Caco-2 (cell line): Measurements from ENCODE around the gene TUB. TPM values are rescaled to one million over a fixed set of nuclear protein-coding genes. Genes with fewer than 3 reads are reported as not detected.

ENCODE experiments used
- BruUV-seq: library from RNA; stranded (reverse); fragments of 400-500 nt; replicated peaks from 2 replicates; lab custom pipeline; 2021; lab: Mats Ljungman, UMichigan
- CTCF ChIA-PET: fragments of 300-600 bp; sonication (Branson Sonifier 250); formaldehyde crosslinking; loops from one replicate; lab custom pipeline; 2022; ENCODE audit warnings: antibody characterized with exemption; lab: Charles Lee
- POLR2A ChIA-PET: fragments of 300-600 bp; sonication (Branson Sonifier 250); formaldehyde crosslinking; loops from one replicate; lab custom pipeline; 2022; ENCODE audit warnings: antibody characterized with exemption; lab: Charles Lee
- DNase-seq, 2 experiments: peaks; one replicate each; pipeline versions ENCODE4 v3.0.0 to v3.0.0-alpha.2; 2020 to 2022
- H3K27me3 ChIP-seq: replicated peaks from 2 replicates; pipeline ENCODE4 v1.6.0; 2011; ENCODE audit warnings: low read length; ENCODE audit not compliant: control insufficient read depth, insufficient read depth
- H3K36me3 ChIP-seq: 2 replicates; pipeline ENCODE4 v1.5.1; 2011; ENCODE audit warnings: low read length; ENCODE audit not compliant: control insufficient read depth, insufficient read depth
- H3K4me1 ChIP-seq: fragments of 250-450 bp; sonication (Bioruptor Pico); 2 replicates; pipeline ENCODE4 v1.5.1; 2020; ENCODE audit warnings: mild to moderate bottlenecking
- H3K4me3 ChIP-seq: 2 replicates; pipeline ENCODE4 v1.5.1; 2011; ENCODE audit warnings: low read depth, mild to moderate bottlenecking, control low read depth, low read length
- H3K9me3 ChIP-seq: fragments of 250-450 bp; sonication (Bioruptor Pico); 2 replicates; pipeline ENCODE4 v1.5.1; 2020; ENCODE audit warnings: mild to moderate bottlenecking, moderate library complexity
- H3K27ac Mint-ChIP-seq: one replicate; pipeline ENCODE4 v1.8.0; 2022; ENCODE audit warnings: mixed read lengths; ENCODE audit not compliant: unreplicated experiment
- H3K27me3 Mint-ChIP-seq: one replicate; pipeline ENCODE4 v1.8.0; 2022; ENCODE audit warnings: mixed read lengths; ENCODE audit not compliant: insufficient read depth, unreplicated experiment
- H3K36me3 Mint-ChIP-seq: one replicate; pipeline ENCODE4 v1.8.0; 2022; ENCODE audit warnings: mild to moderate bottlenecking, mixed read lengths; ENCODE audit not compliant: insufficient read depth, unreplicated experiment
- H3K4me1 Mint-ChIP-seq: one replicate; pipeline ENCODE4 v1.8.0; 2022; ENCODE audit warnings: low read depth, mixed read lengths; ENCODE audit not compliant: unreplicated experiment
- H3K4me3 Mint-ChIP-seq: one replicate; pipeline ENCODE4 v1.8.0; 2022; ENCODE audit warnings: mild to moderate bottlenecking, moderate library complexity, mixed read lengths; ENCODE audit not compliant: unreplicated experiment
- H3K9me3 Mint-ChIP-seq: one replicate; pipeline ENCODE4 v1.8.0; 2022; ENCODE audit warnings: mixed read lengths; ENCODE audit not compliant: unreplicated experiment
- CTCF ChIP-seq, 2 experiments: fragments of 200-600 bp in 1 of 2; IDR thresholded peaks; 1 replicate in 1 of 2; 2 replicates in 1 of 2; pipeline versions ENCODE4 v1.5.1 to v1.8.0; 2011 to 2022; ENCODE audit warnings: antibody characterized with exemption in 1 of 2, control low read depth in 1 of 2, inconsistent platforms in 1 of 2, low read depth in 1 of 2, low read length in 1 of 2, mild to moderate bottlenecking in 1 of 2, moderate library complexity in 1 of 2; ENCODE audit not compliant: insufficient read depth in 1 of 2, severe bottlenecking in 1 of 2, unreplicated experiment in 1 of 2
- intact Hi-C: fragments of 100-400 bp; cut with micrococcal nuclease; formaldehyde crosslinking; loops from one replicate; pipeline ENCODE4 v1.10.0; 2022; ENCODE audit not compliant: unreplicated experiment
- total RNA-seq: library from RNA; stranded (reverse); gene quantifications from 2 replicates; pipeline ENCODE4 v1.2.3, GENCODE V29; 2022

TUB gene
- total RNA-seq, 1 experiment from 2014 or later = not detected

DNA sequence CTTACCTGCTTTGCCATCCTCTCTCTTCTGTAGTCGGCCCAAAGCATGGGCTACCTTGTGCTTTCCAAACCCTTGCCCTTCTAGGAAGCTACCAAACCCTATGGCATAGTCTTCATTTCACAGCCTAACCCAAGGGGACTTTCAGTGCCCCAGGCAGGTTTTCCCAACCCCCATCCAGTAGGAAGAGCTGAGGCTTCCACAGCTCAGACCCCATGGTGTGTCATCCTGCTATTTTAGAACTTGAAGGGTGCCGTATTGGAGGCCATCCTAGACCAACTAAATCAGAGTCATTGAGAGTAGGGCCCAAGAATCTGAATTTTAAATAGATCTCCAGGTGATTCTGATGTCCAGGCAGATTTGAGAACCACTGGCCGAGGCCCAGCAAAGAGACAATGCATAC lies 31.9 kb upstream of the TUB start:
- H3K4me3 Mint-ChIP-seq = no peak overlapping the region
- no peaks in the 10 kb centered on the region for H3K36me3 Mint-ChIP-seq
- Histone ChIP-seq H3K4me3 (no peak overlapping the region), H3K36me3 (no peaks in the 10 kb centered on the region), H3K9me3 (no peaks in the 10 kb centered on the region), H3K27me3 (no peaks in the 10 kb centered on the region), H3K4me1 (no peaks in the 10 kb centered on the region)
- no peak for DNase-seq
- intact Hi-C loops = no loop called here
- H3K27ac Mint-ChIP-seq = no peak overlapping the region
- TF ChIP-seq CTCF (IDR thresholded peaks at IDR 0.05; ENCODE audit: insufficient read depth in 1 of 2, low read depth in 1 of 2, low read length in 1 of 2, severe bottlenecking in 1 of 2, unreplicated experiment in 1 of 2) = no peak
- no TSS peak for BruUV-seq
- CTCF ChIA-PET = interaction anchor here (1.1 kb wide), 1 partner anchor 16 kb away, joined by 3 read pairs; no protein-coding TSS in a partner anchor
- H3K4me1 Mint-ChIP-seq = no peaks in the 10 kb centered on the region
- POLR2A ChIA-PET = no interaction called here
- no peaks in the 10 kb centered on the region for H3K9me3 Mint-ChIP-seq
- H3K27me3 Mint-ChIP-seq = peaks cover 27% of the 10 kb centered on the region

GRCh38 chr11:8055091-8055835 lies 25.7 kb upstream of the TUB start:
- no peaks in the 10 kb centered on the region for H3K36me3 Mint-ChIP-seq
- no peaks in the 10 kb centered on the region for H3K4me1 Mint-ChIP-seq
- Histone ChIP-seq H3K4me1 (no peaks in the 10 kb centered on the region; the same call in 1 of the 2 replicates), H3K27me3 (no peaks in the 10 kb centered on the region), H3K36me3 (no peaks in the 10 kb centered on the region), H3K4me3 (no peak overlapping the region), H3K9me3 (no peaks in the 10 kb centered on the region)
- no peaks in the 10 kb centered on the region for H3K9me3 Mint-ChIP-seq
- intact Hi-C loops = no loop called here
- CTCF ChIA-PET = no interaction called here
- H3K4me3 Mint-ChIP-seq = no peak overlapping the region
- no peak overlapping the region for H3K27ac Mint-ChIP-seq
- H3K27me3 Mint-ChIP-seq = peaks cover 9% of the 10 kb centered on the region
- no TSS peak for BruUV-seq
- POLR2A ChIA-PET = no interaction called here
- DNase-seq = no peak
- no peak for TF ChIP-seq CTCF (IDR thresholded peaks at IDR 0.05; ENCODE audit: insufficient read depth in 1 of 2, low read depth in 1 of 2, low read length in 1 of 2, severe bottlenecking in 1 of 2, unreplicated experiment in 1 of 2)

- Mint-ChIP-seq H3K4me1 (no peaks in the 10 kb centered on the region), H3K4me3 (no peak overlapping the region), H3K27me3 (peaks cover 4% of the 10 kb centered on the region), H3K27ac (peak overlapping the region; percentile 30), H3K9me3 (no peaks in the 10 kb centered on the region), H3K36me3 (no peaks in the 10 kb centered on the region)
- no peak for TF ChIP-seq CTCF (IDR thresholded peaks at IDR 0.05; ENCODE audit: insufficient read depth in 1 of 2, low read depth in 1 of 2, low read length in 1 of 2, severe bottlenecking in 1 of 2, unreplicated experiment in 1 of 2)
- DNase-seq = no peak
- H3K27me3 ChIP-seq = no peaks in the 10 kb centered on the region
- ChIA-PET CTCF (no interaction called here), POLR2A (no interaction called here)
- H3K4me3 ChIP-seq = no peak overlapping the region
- H3K36me3 ChIP-seq = no peaks in the 10 kb centered on the region
- intact Hi-C loops = no loop called here
- no peaks in the 10 kb centered on the region for H3K9me3 ChIP-seq
- BruUV-seq = no TSS peak
- H3K4me1 ChIP-seq = no peaks in the 10 kb centered on the region; the same call in 1 of the 2 replicates
These were observed 25.0 kb upstream of the TUB start for GRCh38 chr11:8055836-8056526.
